ENCODE data around the gene FKBP11.
"Not testable (repeated sequence)": the region's sequence is repeated elsewhere in the genome, so short reads cannot be mapped to it uniquely, and the experiment has no call there.

The FKBP11 gene

DNA sequence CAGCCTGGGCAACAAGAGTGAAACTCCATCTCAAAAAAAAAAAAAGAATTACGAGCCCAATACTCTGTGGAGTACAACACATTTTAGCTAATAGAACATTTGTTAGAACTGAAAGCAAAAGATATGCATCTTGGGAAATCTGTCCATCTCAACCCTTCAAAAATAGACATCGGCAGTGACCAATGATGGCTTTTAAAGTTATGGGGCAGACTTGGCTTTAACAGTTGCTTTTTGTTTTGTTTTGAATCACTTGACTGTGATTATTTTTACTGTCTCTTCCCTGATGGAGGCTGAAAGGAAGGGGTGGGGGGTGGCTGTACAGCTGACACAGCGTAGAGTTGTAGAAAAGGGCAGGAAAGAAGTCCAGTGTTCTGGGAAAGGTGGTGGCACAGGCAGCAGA is 2.2 kb downstream of the FKBP11 start:
- Histone ChIP-seq H3K4me1 (ENCODE audit: insufficient read depth, low read length) (no peaks in the 10 kb centered on the region), H3K4me3 (ENCODE audit: low read length) (no peak overlapping the region), H2AFZ (ENCODE audit: low read depth, low read length) (no peak overlapping the region), H3K27me3 (ENCODE audit: insufficient read depth, low read length) (no peaks in the 10 kb centered on the region), H3K9me3 (ENCODE audit: low read length) (peaks cover 2% of the 10 kb centered on the region), H3K36me3 (ENCODE audit: insufficient read depth, low read length) (peaks cover 60% of the 10 kb centered on the region)

DNA sequence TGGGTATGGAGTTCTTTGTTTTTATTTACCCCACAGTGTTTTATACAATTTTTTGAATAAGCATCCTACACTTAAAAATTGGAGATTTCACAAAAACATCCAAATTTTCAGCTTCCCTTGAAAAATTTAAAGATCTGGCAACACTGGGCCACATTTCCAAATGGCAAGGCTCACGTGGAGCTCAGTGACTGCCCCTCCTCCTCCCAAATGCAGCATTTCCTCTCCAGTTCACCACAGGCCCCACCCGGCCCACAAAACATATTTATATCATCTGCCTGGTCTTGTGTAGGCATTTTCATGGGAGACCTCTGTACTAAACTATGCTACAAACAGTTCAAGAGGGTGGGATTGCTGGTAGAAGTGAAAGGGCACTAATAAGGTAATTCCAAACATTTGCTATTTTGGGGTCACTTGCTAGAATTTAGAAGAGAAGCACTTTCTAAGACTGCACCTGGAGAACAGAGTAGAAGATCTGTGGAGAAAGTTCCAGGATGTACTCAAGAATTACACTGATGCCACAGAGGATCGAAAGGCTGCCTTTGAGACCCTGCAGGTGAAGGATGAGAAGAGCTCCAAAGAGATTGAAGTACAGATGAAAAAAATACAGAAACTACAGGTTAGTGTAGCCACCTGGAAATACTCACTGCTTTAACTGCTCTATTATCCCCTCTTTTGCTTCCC is 7.3 kb downstream of the FKBP11 start:
- Histone ChIP-seq H3K36me3 (ENCODE audit: insufficient read depth, low read length) (peaks cover 23% of the 10 kb centered on the region), H2AFZ (ENCODE audit: low read depth, low read length) (no peak overlapping the region), H3K9me3 (ENCODE audit: low read length) (peaks cover 3% of the 10 kb centered on the region), H3K27me3 (ENCODE audit: insufficient read depth, low read length) (no peaks in the 10 kb centered on the region), H3K4me3 (ENCODE audit: low read length) (no peak overlapping the region), H3K4me1 (ENCODE audit: insufficient read depth, low read length) (peaks cover 5% of the 10 kb centered on the region)

DNA sequence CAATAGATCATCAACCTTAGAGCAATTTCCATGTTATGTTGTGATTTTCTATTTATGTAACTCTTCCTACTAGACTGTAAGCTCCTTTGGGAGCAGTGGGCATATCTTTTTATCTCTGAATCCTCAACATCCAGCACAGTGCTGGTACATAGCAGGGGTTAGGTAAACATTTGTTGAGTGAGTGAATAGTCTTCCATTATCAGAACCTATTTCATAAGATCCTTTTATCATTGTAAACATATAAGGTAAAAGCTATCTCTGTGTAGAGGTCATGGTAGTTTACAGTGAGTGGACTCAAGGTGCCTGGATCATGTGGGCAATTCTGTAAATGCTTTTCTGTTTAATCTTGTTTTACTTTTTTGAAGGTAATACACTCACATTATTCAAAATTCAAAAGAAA is 15.1 kb downstream of the FKBP11 start:
- Histone ChIP-seq H3K4me3 (ENCODE audit: low read length) (no peak overlapping the region), H3K36me3 (ENCODE audit: insufficient read depth, low read length) (no peaks in the 10 kb centered on the region), H2AFZ (ENCODE audit: low read depth, low read length) (no peak overlapping the region), H3K9me3 (ENCODE audit: low read length) (no peaks in the 10 kb centered on the region), H3K4me1 (ENCODE audit: insufficient read depth, low read length) (peaks cover 5% of the 10 kb centered on the region), H3K27me3 (ENCODE audit: insufficient read depth, low read length) (no peaks in the 10 kb centered on the region)

DNA sequence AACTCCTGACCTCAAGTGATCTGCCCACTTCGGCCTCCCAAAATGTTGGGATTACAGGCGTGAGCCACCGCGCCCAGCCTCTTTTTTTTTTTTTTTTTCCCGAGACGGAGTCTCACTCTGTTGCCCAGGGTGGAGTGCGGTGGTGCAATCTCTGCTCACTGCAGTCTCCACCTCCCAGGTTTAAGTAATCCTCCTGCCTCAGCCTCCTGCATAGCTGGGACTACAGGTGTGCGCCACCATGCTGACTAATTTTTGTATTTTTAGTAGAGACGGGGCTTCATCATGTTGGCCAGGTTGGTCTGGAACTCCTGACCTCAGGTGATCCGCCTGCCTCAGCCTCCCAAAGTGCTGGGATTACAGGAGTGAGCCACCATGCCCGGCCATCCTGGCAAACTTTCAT is 15.6 kb downstream of the FKBP11 start:
- H3K27me3 ChIP-seq (ENCODE audit: insufficient read depth, low read length); H3K36me3 ChIP-seq (ENCODE audit: insufficient read depth, low read length); H3K4me1 ChIP-seq (ENCODE audit: insufficient read depth, low read length): not testable (repeated sequence)

DNA sequence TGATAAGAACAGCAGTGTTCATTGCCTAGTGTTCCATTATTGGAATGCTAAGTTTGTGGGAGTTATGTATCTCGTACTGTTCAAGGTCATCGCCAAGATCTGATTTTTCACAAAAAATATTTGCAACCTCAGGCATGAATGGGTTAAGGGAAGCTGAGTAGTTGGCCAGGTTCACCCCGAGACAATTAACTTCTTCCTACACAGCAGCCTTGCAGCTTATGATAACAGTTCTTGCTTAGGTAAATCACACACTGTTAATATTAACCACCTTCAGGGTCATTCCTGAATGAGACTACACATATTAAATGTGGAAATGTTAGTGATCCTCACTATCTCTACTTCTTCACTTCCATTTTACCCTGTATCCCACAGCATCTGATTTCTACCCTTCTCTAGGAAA is 18.0 kb downstream of the FKBP11 start:
- no peak overlapping the region for H2AFZ ChIP-seq (ENCODE audit: low read depth, low read length)
- H3K27me3 ChIP-seq (ENCODE audit: insufficient read depth, low read length): no peaks in the 10 kb centered on the region
- no peaks in the 10 kb centered on the region for H3K36me3 ChIP-seq (ENCODE audit: insufficient read depth, low read length)
- H3K4me1 ChIP-seq (ENCODE audit: insufficient read depth, low read length): peaks cover 6% of the 10 kb centered on the region
- H3K4me3 ChIP-seq (ENCODE audit: low read length): no peak overlapping the region
- no peaks in the 10 kb centered on the region for H3K9me3 ChIP-seq (ENCODE audit: low read length)

More for the DNA sequence above, 15.6 kb downstream of the FKBP11 start:
- H2AFZ ChIP-seq (ENCODE audit: low read depth, low read length); H3K4me3 ChIP-seq (ENCODE audit: low read length); H3K9me3 ChIP-seq (ENCODE audit: low read length): not testable (repeated sequence)

DNA sequence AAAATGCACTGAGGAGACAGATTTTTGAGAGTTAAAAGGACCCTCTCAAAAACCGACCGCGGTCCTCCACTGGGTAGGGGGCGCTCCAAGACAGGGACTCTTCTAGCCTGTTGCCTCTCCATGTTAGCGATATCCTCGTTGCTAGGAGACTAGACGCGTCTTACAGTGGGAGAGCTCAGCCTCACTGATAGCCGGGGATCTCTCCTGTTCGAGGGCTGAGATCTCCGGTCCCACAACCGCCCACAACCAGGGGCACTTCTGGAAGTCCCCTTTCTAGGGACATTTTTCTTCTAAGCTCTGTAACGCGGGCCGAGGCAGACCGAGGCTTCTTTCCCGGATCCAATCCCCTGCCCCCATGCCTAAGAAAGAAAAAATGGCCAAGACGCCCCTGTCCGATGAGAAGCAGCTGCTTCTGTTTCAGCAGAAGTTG is 21.3 kb downstream of the FKBP11 start:
- H2AFZ ChIP-seq (ENCODE audit: low read depth, low read length): no peak overlapping the region
- no peaks in the 10 kb centered on the region for H3K27me3 ChIP-seq (ENCODE audit: insufficient read depth, low read length)
- H3K36me3 ChIP-seq (ENCODE audit: insufficient read depth, low read length): no peaks in the 10 kb centered on the region
- peak overlapping the region; percentile 52 for H3K4me3 ChIP-seq (ENCODE audit: low read length)
- H3K9me3 ChIP-seq (ENCODE audit: low read length): no peaks in the 10 kb centered on the region
- peaks cover 6% of the 10 kb centered on the region for H3K4me1 ChIP-seq (ENCODE audit: insufficient read depth, low read length)

DNA sequence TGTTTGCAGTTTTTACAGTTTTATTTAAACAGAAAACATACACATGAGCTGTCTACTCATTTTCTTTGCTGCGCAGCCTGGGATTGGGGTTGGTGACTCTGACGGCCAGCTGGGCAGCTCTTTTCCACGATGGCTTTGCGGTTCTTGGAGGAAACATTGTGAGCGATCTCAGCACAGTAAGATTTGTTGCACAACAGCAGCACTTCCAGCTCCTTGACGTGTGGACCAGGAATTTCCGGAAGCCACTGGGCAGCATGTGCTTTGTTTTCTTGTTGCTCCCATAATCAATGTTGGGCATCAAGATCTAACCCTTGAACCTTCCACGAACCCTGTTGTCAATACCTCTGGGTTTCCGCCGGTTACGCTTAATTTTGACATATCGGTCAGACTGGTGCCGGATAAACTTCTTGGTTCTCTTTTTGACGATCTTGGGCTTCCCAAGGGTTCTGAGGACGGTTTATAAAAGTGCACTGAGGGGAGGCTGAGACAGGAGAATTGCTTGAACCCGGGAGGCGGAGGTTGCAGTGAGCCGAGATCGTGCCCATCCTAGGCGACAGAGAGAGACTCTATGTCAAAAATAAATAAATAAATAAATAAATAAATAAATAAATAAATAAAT is 21.8 kb downstream of the FKBP11 start:
- Histone ChIP-seq H2AFZ (ENCODE audit: low read depth, low read length) (no peak overlapping the region), H3K36me3 (ENCODE audit: insufficient read depth, low read length) (no peaks in the 10 kb centered on the region), H3K27me3 (ENCODE audit: insufficient read depth, low read length) (no peaks in the 10 kb centered on the region), H3K4me3 (ENCODE audit: low read length) (no peak overlapping the region), H3K9me3 (ENCODE audit: low read length) (no peaks in the 10 kb centered on the region), H3K4me1 (ENCODE audit: insufficient read depth, low read length) (peaks cover 6% of the 10 kb centered on the region)

DNA sequence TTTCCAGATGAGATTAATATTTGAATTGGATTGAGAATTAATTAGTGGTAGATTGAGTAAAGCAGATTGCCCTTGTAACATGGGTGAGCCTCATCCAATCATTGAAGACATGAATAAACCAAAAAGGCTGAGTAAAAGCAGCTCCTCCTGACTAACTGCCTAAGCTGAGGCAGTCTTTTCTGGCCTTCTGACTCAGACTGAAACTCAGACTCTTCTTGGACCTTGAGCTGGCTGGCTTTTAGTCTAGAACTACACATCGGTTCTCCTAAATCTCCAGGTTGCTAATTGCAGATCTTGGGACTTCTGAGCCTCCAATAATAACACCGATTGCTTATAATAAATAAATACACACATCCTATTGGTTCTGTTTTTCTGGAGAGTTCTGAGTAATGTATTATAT is 24.0 kb downstream of the FKBP11 start:
- H3K4me1 ChIP-seq (ENCODE audit: insufficient read depth, low read length): peaks cover 6% of the 10 kb centered on the region
- H3K9me3 ChIP-seq (ENCODE audit: low read length): no peaks in the 10 kb centered on the region
- H2AFZ ChIP-seq (ENCODE audit: low read depth, low read length): no peak overlapping the region
- H3K27me3 ChIP-seq (ENCODE audit: insufficient read depth, low read length): no peaks in the 10 kb centered on the region
- no peak overlapping the region for H3K4me3 ChIP-seq (ENCODE audit: low read length)
- H3K36me3 ChIP-seq (ENCODE audit: insufficient read depth, low read length): no peaks in the 10 kb centered on the region

DNA sequence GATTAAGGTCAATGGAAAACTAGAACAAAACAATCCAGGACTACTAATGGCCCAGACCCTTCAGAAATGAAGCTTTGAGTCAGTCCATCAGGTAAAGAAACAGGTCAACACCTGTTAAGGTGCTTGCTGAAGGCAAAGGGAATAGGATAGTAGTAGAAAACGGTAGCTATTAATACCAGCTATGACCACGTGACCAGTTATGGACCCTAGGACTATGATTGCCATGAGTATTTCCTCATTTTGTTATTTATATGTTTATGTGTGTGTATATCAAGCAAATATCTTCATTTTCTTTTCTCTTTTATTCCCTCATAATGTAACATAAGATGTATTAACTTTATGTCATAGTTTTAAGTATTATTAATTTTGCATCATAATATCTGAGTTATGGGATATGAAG is 25.6 kb downstream of the FKBP11 start:
- peaks cover 5% of the 10 kb centered on the region for H3K4me1 ChIP-seq (ENCODE audit: insufficient read depth, low read length)
- H2AFZ ChIP-seq (ENCODE audit: low read depth, low read length): no peak overlapping the region
- H3K9me3 ChIP-seq (ENCODE audit: low read length): no peaks in the 10 kb centered on the region
- no peaks in the 10 kb centered on the region for H3K27me3 ChIP-seq (ENCODE audit: insufficient read depth, low read length)
- H3K36me3 ChIP-seq (ENCODE audit: insufficient read depth, low read length): no peaks in the 10 kb centered on the region
- H3K4me3 ChIP-seq (ENCODE audit: low read length): no peak overlapping the region

DNA sequence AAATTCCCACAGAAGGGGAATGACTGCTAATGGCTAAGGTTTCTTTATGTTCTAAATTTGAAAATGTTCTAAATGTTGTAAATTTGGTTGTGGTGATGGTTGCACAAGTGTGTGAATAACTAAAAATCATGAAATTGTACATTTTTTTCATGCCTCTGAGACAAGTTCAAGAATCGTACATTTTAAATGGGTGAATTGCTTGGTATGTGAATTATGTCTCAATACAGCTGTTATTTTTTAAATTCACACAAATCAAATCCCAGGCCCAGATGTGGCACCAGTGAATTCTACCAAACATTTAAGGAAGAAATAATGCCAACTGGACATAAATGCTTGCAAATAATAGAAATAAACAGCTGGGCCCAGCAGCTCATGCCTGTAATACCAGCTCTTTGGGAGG is 31.0 kb downstream of the FKBP11 start:
- no peak overlapping the region for H3K4me3 ChIP-seq (ENCODE audit: low read length)
- H3K27me3 ChIP-seq (ENCODE audit: insufficient read depth, low read length): no peaks in the 10 kb centered on the region
- no peaks in the 10 kb centered on the region for H3K36me3 ChIP-seq (ENCODE audit: insufficient read depth, low read length)
- peaks cover 10% of the 10 kb centered on the region for H3K4me1 ChIP-seq (ENCODE audit: insufficient read depth, low read length)
- H3K9me3 ChIP-seq (ENCODE audit: low read length): no peaks in the 10 kb centered on the region
- no peak overlapping the region for H2AFZ ChIP-seq (ENCODE audit: low read depth, low read length)

DNA sequence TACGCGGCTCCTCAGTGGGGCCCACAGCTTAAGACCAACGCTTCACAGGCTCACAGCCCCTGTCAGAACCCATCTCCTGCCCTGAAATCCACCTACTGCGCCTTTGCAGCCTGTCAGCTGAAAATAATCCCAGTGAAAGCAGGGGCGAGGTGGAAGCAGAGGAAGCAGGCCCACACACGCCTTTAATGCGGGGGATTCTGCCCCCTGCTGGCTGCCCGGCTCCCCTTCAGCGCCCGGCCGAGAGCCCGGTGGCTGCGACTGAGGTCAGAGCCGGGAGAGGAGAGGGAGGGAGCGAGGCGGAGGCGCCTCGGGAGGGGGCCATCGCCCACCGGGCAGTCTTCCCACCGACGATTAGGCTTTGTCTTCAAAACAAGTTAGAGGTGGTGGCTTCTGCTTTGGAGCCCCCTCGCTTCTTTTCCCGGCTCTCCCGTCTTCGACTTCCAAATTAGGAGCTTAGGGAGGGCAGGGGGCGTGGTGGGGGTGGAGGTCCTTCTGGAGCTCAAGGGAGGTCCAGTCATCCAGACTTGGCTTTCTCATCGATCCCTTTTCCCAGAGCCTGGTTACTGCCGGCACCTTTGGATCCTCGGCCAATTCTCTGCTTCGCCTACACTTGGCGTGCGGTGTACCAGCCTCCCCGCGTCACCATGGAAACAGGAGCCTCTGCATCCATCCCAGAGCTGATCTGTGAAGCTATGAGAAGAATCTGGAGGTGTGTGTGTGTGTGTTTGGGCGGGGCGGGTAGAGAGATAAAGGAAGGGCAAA is 34.5 kb downstream of the FKBP11 start:
- peak overlapping the region; percentile 46 for H3K4me3 ChIP-seq (ENCODE audit: low read length)
- H3K36me3 ChIP-seq (ENCODE audit: insufficient read depth, low read length): no peaks in the 10 kb centered on the region
- no peaks in the 10 kb centered on the region for H3K9me3 ChIP-seq (ENCODE audit: low read length)
- peak overlapping the region; percentile 76 for H2AFZ ChIP-seq (ENCODE audit: low read depth, low read length)
- no peaks in the 10 kb centered on the region for H3K27me3 ChIP-seq (ENCODE audit: insufficient read depth, low read length)
- H3K4me1 ChIP-seq (ENCODE audit: insufficient read depth, low read length): peaks cover 10% of the 10 kb centered on the region

DNA sequence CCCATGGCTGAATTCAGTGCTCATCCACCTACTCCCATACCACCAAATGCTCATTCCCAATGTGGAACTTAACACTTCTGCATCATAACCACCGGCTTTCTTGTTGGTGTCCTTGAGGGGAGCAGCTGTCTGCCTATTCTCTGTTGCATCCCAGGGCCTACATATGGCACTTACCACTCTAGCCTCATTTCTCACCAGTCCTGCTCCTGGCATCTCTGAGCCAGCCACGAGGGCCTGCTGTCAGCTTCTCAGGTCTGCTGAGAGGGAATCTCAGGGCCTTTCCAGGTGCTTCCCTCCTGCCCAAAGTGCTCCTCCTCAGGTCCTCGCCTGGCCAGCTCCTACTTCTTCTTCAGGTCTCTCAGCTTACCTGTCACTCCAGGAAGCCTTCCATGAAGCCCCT is 35.6 kb downstream of the FKBP11 start:
- Histone ChIP-seq H3K4me3 (ENCODE audit: low read length) (no peak overlapping the region), H3K4me1 (ENCODE audit: insufficient read depth, low read length) (peaks cover 10% of the 10 kb centered on the region), H3K27me3 (ENCODE audit: insufficient read depth, low read length) (no peaks in the 10 kb centered on the region), H2AFZ (ENCODE audit: low read depth, low read length) (no peak overlapping the region), H3K9me3 (ENCODE audit: low read length) (no peaks in the 10 kb centered on the region), H3K36me3 (ENCODE audit: insufficient read depth, low read length) (no peaks in the 10 kb centered on the region)

DNA sequence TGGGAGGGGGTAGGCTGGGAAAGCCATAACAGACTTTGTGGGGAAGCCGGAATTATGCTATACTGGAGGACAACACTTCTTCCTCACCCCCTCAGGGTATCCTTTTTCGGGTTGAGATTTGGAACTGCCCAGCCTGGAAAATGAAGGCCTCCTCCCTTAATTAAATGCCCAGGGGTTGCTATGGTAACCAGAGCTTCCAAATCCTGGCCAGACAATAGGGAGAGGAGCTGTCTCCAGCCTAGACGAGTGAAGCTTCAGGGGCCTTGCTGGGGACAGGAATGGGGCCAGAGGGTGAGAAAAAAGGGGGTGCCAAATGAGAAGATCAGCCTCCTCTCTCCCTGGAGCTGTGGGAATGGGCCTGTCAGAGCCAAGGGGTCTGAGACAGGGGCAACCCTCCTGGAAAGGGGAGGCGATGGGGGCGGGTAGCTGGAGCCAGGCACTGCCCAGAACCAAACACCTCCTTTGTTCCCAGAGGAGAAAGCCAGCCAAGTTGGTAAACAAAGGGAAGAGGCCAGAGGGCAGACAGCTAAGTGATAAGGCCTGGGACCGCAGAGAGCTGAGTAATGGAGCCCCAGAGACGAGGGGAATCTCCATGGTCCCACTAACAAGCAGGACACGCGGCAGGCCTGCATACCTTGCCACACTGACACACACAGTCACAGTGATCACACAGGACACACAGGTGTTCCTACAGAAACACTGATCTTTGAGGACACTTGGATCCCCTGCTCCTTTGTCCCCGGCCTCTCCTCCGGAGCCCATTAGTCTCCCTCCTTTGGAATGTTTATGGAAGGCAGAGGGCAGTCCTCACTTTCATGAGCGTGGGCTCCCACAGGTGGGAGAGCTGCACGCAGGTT is 41.8 kb downstream of the FKBP11 start:
- H2AFZ ChIP-seq (ENCODE audit: low read depth, low read length): no peak overlapping the region
- peaks cover 28% of the 10 kb centered on the region for H3K4me1 ChIP-seq (ENCODE audit: insufficient read depth, low read length)
- no peaks in the 10 kb centered on the region for H3K27me3 ChIP-seq (ENCODE audit: insufficient read depth, low read length)
- H3K36me3 ChIP-seq (ENCODE audit: insufficient read depth, low read length): no peaks in the 10 kb centered on the region
- H3K9me3 ChIP-seq (ENCODE audit: low read length): no peaks in the 10 kb centered on the region
- H3K4me3 ChIP-seq (ENCODE audit: low read length): peak overlapping the region; percentile 4
